ENCODE data around the gene ZNF75A. TPM values are rescaled to one million over a fixed set of nuclear protein-coding genes. Genes with fewer than 3 reads are reported as not detected.
A peak's percentile ranks its signal among the peaks of the same experiment; 100 is the strongest.

ZNF75A gene
- total and polyA plus RNA-seq, 9 of the 15 experiments (the other 6 are each of a cell fraction or from before 2014, with no cell fraction given) = 7.2 to 24.5 (median 17.1) TPM

- TF ChIP-seq, protein P1, sequence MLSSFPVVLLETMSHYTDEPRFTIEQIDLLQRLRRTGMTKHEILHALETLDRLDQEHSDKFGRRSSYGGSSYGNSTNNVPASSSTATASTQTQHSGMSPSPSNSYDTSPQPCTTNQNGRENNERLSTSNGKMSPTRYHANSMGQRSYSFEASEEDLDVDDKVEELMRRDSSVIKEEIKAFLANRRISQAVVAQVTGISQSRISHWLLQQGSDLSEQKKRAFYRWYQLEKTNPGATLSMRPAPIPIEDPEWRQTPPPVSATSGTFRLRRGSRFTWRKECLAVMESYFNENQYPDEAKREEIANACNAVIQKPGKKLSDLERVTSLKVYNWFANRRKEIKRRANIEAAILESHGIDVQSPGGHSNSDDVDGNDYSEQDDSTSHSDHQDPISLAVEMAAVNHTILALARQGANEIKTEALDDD (IDR thresholded peaks at IDR 0.05) = peak; percentile 14; the same call in 1 of the 2 replicates
- peak in 1 of 2 experiments; percentile 50; a peak in 1 of 3 replicates for TF ChIP-seq CBX3 (IDR thresholded peaks at IDR 0.05; ENCODE audit: borderline replicate concordance in 1 of 2, low read length in 2 of 2)
- no peak for TF ChIP-seq DDX20 (tag; IDR thresholded peaks at IDR 0.05; ENCODE audit: low read depth)
- TF ChIP-seq CSDE1 (IDR thresholded peaks at IDR 0.05) = no peak; a peak in 1 of 4 replicates
- TF ChIP-seq MBD1 (CRISPR knock-in tag; IDR thresholded peaks at IDR 0.05) = no peak
- TF ChIP-seq ZNF253 (CRISPR knock-in tag; conservative IDR thresholded peaks at IDR 0.05) = no peak
- TF ChIP-seq ATF7 (IDR thresholded peaks at IDR 0.05) = peak; percentile 82
- TF ChIP-seq ZNF551 (CRISPR knock-in tag; IDR thresholded peaks at IDR 0.05) = no peak
- no peak for TF ChIP-seq PTTG1 (tag; IDR thresholded peaks at IDR 0.05; ENCODE audit: low read depth)
- TF ChIP-seq TCF7L2 (IDR thresholded peaks at IDR 0.05; ENCODE audit: low read depth, low read length) = no peak
- no peak for TF ChIP-seq PATZ1 (CRISPR knock-in tag; IDR thresholded peaks at IDR 0.05; ENCODE audit: borderline replicate concordance)
- no peak for TF ChIP-seq IRF1 (CRISPR knock-in tag; IDR thresholded peaks at IDR 0.05; ENCODE audit: borderline replicate concordance)
- no peak for TF ChIP-seq DNMT1 (IDR thresholded peaks at IDR 0.05)
Measured at GRCh38 chr16:3282730-3283542, 22.4 kb upstream of the ZNF75A start, which contains the start of gene ZNF263 (continued).
